Parathyroid adenoma (tissue), 2 donors: ENCODE results near the gene SIX4.

Experiments
- H2AFZ ChIP-seq: fragments of 300-600 bp; sonication (generic); one replicate; pipeline ENCODE4 v1.7.0; 2017; ENCODE audit warnings: antibody characterized with exemption, mild to moderate bottlenecking
- H3K27ac ChIP-seq: fragments of 300-600 bp; sonication (generic); one replicate; pipeline ENCODE4 v1.7.0; 2017
- H3K27me3 ChIP-seq: fragments of 300-600 bp; sonication (generic); one replicate; pipeline ENCODE4 v1.7.0; 2017; ENCODE audit warnings: low read length; ENCODE audit not compliant: control insufficient read depth, insufficient read depth
- H3K36me3 ChIP-seq: fragments of 300-600 bp; sonication (generic); one replicate; pipeline ENCODE4 v1.7.0; 2017; ENCODE audit warnings: low read length; ENCODE audit not compliant: control insufficient read depth, insufficient read depth
- H3K4me1 ChIP-seq: fragments of 300-600 bp; sonication (generic); one replicate; pipeline ENCODE4 v1.7.0; 2017; ENCODE audit warnings: control low read depth
- H3K4me2 ChIP-seq: fragments of 300-600 bp; sonication (generic); one replicate; pipeline ENCODE4 v1.7.0; 2017; ENCODE audit warnings: low read length
- H3K4me3 ChIP-seq: fragments of 300-600 bp; sonication (generic); one replicate; pipeline ENCODE4 v1.7.0; 2017; ENCODE audit warnings: low read depth, low read length
- H3K79me2 ChIP-seq: fragments of 300-600 bp; sonication (generic); one replicate; pipeline ENCODE4 v1.7.0; 2017; ENCODE audit warnings: control low read depth
- H3K9ac ChIP-seq: fragments of 300-600 bp; sonication (generic); one replicate; pipeline ENCODE4 v1.7.0; 2017; ENCODE audit warnings: mild to moderate bottlenecking
- H3K9me3 ChIP-seq: fragments of 300-600 bp; sonication (generic); one replicate; pipeline ENCODE4 v1.7.0; 2017; ENCODE audit warnings: low read length; ENCODE audit not compliant: control insufficient read depth
- TF ChIP-seq, protein P1 (sequence below): fragments of 300-600 bp; sonication (generic); IDR thresholded peaks from one replicate; pipeline ENCODE4 v1.7.0; 2017; ENCODE audit warnings: antibody characterized with exemption, mild to moderate bottlenecking
- donor health status: primary hyperparathyroidism.

The SIX4 gene

DNA sequence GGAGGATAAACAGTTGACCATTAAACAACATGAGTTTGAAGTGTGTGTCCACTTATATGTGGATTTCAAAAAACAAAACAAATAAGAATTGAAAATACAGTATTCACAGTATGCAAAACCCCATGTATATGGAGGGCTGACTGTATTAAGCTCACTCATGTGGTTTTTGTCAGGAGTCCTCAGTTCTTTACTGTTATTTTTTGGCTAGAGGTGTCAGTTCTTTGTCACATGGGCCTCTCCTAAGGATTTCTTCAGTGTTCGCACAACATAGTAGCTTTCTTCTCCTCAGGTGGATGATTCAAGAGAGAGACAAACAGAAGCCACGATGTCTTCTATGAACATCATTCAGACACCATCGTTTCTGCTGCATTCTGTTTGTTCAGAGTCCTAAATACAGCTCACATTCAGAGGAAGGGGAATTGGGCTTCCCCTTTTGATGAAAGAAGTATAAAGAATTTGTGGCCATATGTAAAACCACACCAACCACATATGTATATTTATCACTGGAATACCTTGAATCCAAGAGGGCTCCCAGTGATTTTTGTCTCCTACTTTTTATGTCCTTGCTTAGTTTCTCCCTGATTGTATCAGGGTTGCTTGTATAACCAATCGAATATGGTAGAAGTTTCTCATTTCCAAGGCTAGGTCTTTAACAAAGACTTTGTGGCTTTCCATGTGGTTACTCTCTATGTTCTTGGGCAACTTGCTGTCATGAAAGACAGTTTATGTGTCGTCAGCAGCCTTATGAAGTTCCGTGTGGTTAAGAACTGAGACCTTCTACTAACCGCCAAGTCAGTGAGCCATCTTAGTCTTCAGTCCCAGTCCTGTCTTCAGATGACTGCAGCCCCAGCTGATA is 29.3 kb upstream of the SIX4 start:
- H3K9ac ChIP-seq: no peak overlapping the region
- no peaks in the 10 kb centered on the region for H3K9me3 ChIP-seq
- peaks cover 36% of the 10 kb centered on the region for H3K79me2 ChIP-seq
- H3K4me2 ChIP-seq: no peak overlapping the region
- no peak overlapping the region for H3K4me3 ChIP-seq
- H3K4me1 ChIP-seq: peaks cover 11% of the 10 kb centered on the region
- no peak overlapping the region for H3K27ac ChIP-seq
- H2AFZ ChIP-seq: no peak overlapping the region
- H3K27me3 ChIP-seq: no peaks in the 10 kb centered on the region
- TF ChIP-seq, protein P1, sequence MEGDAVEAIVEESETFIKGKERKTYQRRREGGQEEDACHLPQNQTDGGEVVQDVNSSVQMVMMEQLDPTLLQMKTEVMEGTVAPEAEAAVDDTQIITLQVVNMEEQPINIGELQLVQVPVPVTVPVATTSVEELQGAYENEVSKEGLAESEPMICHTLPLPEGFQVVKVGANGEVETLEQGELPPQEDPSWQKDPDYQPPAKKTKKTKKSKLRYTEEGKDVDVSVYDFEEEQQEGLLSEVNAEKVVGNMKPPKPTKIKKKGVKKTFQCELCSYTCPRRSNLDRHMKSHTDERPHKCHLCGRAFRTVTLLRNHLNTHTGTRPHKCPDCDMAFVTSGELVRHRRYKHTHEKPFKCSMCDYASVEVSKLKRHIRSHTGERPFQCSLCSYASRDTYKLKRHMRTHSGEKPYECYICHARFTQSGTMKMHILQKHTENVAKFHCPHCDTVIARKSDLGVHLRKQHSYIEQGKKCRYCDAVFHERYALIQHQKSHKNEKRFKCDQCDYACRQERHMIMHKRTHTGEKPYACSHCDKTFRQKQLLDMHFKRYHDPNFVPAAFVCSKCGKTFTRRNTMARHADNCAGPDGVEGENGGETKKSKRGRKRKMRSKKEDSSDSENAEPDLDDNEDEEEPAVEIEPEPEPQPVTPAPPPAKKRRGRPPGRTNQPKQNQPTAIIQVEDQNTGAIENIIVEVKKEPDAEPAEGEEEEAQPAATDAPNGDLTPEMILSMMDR: no peak
- H3K36me3 ChIP-seq: no peaks in the 10 kb centered on the region

DNA sequence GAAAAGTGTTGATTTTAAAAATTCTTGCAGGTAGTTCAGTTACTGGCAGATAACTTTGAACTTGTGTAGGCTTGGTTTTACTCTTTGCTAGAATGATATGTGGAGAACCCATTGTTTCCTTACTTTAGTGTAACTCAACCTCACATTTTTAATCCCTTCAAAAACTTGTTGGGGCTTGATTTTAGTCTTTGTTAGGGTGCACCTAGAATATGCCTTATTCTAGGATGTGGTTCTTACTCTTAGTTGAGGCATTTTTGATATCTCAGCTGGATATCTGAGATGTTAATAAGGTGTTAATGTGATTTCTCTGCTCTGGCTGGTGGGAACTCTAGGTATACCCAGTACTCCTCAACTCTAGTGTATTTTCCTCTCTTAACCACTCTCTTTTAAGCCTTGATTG is 20.4 kb upstream of the SIX4 start:
- H3K4me2 ChIP-seq: no peak overlapping the region
- no peak overlapping the region for H3K9ac ChIP-seq
- H3K9me3 ChIP-seq: no peaks in the 10 kb centered on the region
- H3K36me3 ChIP-seq: no peaks in the 10 kb centered on the region
- no peaks in the 10 kb centered on the region for H3K4me1 ChIP-seq
- no peaks in the 10 kb centered on the region for H3K27me3 ChIP-seq
- no peak overlapping the region for H3K4me3 ChIP-seq
- H3K27ac ChIP-seq: no peak overlapping the region
- TF ChIP-seq, protein P1: no peak
- no peak overlapping the region for H2AFZ ChIP-seq
- peaks cover 63% of the 10 kb centered on the region for H3K79me2 ChIP-seq

DNA sequence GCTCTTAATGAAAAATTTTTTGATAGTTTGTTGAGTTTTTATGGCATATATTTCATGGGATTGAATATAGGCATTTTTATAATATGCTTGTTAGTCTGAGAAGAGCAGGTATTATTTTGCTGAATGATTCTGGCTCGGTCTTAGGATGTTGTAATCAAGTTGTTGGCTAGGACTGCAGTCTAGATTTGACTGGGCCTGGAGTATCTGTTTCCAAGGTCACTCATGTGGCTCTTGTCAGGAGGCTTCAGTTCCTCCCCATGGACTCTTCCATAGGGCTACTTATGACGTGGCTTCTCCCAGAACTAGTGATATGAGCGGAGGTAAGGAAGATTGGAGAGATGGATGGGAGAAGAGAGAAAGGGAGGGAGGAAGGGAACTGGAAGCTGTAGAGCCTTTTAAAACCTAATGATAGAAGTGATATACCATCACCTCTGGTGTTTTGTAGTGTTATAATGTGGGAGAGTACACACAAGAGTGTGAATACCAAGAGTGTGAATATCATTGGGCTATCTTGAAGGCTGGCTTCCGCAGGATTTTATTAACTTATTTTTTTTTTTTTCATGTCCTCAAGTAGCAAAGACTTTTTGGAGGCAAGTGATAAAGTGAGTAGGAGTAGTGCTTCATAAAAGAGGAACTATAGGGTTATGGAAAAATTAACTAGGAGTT is 14.8 kb upstream of the SIX4 start:
- Histone ChIP-seq H3K27me3 (no peaks in the 10 kb centered on the region), H3K36me3 (no peaks in the 10 kb centered on the region), H3K4me3 (no peak overlapping the region), H2AFZ (no peak overlapping the region), H3K4me2 (no peak overlapping the region), H3K9ac (no peak overlapping the region), H3K27ac (no peak overlapping the region), H3K9me3 (no peaks in the 10 kb centered on the region), H3K79me2 (peaks cover 49% of the 10 kb centered on the region), H3K4me1 (peaks cover 5% of the 10 kb centered on the region)
- TF ChIP-seq, protein P1: no peak

DNA sequence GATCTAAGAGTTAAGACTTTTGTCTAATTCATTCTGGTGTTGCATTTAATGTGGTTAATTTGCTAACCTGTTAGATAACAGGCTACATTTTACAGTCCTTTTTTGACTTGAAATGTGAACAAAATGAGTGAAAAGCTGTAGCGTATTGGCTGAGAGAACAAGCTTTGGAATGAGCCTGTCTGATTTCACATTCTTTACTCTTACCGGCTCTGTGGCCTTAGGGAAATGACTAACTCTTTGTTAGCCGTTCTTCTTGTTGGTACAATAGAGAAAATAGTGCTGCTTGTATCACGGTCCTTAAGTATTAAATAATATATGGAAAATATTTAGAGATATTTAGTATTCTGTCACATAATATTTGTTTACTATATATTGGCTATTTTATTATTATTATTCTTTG is 12.3 kb upstream of the SIX4 start:
- no peak overlapping the region for H3K4me3 ChIP-seq

More for the DNA sequence above, 12.3 kb upstream of the SIX4 start:
- H2AFZ ChIP-seq: no peak overlapping the region
- H3K4me1 ChIP-seq: peaks cover 6% of the 10 kb centered on the region
- peaks cover 34% of the 10 kb centered on the region for H3K79me2 ChIP-seq
- TF ChIP-seq, protein P1: no peak
- H3K9me3 ChIP-seq: no peaks in the 10 kb centered on the region
- no peak overlapping the region for H3K9ac ChIP-seq
- H3K36me3 ChIP-seq: no peaks in the 10 kb centered on the region
- no peak overlapping the region for H3K27ac ChIP-seq
- no peak overlapping the region for H3K4me2 ChIP-seq
- H3K27me3 ChIP-seq: no peaks in the 10 kb centered on the region
